Activated gamma-delta T cell treated with anti-CD3 and anti-CD28 coated beads, Interleukin-2, amount 50 U/mL, for 16 hours (primary cell): ENCODE results near the gene IGF2BP2.
"Not testable (repeated sequence)": the region's sequence is repeated elsewhere in the genome, so short reads cannot be mapped to it uniquely, and the experiment has no call there.

Experiments
- DNase-seq: peaks from one replicate; pipeline ENCODE4 v3.0.0-alpha.2; 2020; ENCODE audit warnings: low read depth

The IGF2BP2 gene

DNA sequence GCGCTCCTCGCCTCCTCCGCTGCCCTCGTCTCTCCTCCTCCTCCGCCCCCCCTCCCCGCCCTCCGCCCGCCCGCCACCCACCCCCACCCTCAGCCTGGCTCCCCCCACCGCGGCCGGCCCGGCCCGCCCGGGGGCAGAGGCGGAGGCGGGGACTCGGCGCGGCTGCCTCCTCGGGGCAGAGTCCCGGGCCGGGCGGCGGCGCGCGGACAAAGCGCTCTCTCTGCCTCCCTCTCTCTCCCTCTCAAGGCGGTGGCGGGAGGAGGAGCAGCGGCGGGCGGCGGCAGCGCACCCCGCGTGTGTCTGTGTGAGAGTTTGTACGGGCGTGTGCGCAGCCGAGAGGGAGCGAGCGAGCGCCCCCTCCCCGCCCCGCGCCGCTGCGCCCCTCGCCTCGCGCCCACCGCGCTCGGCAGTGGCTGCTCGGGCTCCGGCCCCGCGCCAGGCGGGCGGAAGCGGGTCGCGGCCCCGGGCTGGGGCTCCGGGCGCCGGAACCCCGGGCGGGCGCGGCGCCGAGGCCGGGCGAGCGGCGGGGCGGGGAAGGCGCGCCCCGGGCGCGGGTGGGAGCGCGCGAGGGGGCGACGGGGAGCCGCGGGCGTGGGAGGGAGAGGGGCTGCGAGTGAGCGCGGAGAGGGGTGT lies at the start of gene IGF2BP2:
Gene IGF2BP2 (minus strand): TSS at position 37 of the 633 bp plus-strand sequence. CDS start 82 bp downstream, outside the sequence.
- DNase-seq: peak; percentile 19

DNA sequence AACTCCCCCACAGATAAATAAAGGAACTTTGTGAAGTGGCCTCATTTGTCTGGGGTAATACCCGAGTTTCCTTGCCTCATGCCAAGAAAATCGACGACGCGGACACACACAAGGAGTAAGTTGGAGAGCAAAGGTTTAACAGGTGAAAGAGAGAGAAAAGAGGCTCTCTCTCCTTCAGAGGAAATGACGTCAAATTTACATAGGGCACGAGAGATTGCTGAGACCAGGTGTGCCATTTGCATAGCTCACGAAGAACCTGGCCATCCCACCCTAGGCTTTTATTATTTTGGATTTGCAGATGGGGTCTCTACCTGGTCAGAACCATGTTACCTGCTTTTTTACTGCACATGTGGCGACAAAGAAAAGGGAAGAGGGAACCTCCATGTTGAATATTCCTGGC lies 49.3 kb upstream of the IGF2BP2 start:
- DNase-seq: no peak

DNA sequence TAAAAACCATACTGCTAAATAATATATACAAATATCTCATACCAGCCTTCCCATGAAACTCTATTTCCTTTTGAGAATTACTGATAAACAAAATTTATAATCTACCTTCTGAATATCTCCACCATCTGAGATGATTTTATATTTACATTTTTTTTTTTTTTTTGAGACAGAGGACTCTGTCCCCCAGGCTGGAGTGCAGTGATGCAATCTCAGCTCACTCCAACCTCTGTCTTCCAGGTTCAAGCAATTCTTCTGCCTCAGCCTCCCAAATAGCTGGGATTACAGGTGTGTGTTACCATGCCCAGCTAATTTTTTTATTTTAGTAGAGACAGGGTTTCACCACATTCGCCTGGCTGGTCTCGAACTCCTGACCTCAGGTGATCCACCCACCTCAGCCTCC lies 42.8 kb upstream of the IGF2BP2 start:
- DNase-seq: no peak

DNA sequence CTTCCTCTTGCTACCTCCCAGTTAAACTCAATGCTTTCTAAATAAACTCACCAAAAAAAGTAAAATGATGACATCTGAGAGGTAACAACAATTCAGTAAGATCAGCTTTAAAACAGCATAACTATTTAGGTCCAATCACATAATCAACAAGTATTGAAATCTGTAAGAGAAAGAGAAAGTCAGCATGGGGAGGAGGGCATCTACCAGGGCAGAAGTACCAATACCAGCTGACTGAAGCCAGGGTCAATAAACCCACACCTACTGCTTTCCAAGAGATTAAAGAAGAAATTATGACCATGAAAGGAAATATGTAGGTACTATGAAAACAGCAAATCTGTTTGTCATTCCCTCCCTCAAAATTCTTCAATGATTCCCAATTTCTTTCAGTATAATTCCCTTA lies 42.2 kb upstream of the IGF2BP2 start:
- no peak for DNase-seq

DNA sequence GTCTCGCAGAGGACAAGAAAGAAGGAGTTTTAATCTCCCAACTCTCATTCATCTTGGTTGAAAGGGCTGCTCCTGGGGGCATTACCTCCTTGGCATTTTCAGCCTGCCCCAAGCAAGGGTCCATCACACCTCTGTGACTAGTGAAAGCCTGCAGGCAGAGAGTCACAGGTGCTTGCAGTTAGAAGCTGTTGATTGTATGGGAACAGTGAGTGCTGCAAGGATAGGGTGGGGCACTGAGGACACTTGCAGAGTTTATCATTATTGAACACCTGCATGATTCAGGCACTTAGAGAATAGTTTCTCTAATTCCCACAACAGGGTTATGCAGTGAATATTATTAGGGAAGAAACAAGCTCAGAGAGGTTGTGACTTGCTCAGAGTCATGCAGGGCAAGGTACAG lies 41.7 kb upstream of the IGF2BP2 start:
- no peak for DNase-seq

DNA sequence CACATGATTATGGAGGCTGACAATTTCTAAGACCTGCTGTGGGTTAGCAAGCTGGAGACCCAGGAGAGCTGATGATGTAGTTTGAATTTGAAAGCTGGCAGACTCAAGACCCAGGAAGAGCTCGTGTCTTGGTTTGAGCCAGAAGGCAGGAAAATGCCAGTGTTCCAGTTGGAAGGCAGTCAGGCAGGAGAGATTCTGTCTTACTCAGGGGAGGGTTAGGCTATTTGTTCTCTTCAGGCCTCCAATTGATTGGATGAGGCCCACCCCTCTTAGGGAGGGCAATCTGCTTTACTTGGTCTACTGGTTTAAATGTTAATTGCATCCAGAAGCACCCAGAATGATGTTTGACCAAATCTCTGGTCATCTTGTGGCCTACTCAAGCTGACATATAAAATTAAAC lies 40.4 kb upstream of the IGF2BP2 start:
- DNase-seq: no peak

DNA sequence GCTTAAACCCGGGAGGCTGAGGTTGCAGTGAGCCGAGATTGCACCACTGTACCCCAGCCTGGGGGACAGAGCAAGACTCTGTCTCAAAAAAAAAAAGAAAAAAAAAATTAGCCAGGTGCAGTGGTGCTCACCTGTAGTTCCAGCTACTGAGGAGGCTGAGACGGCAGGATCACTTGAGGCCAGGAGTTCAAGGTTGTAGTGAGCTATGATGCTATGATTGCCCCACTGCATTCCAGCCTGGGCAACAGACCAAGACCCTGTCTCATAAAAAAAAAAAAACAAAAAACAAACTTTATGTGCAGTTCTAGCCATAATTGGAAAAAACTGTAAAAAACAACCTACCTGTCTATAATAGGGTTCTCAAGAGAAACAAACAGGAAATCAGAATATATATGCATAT lies 39.9 kb upstream of the IGF2BP2 start:
- DNase-seq: no peak

DNA sequence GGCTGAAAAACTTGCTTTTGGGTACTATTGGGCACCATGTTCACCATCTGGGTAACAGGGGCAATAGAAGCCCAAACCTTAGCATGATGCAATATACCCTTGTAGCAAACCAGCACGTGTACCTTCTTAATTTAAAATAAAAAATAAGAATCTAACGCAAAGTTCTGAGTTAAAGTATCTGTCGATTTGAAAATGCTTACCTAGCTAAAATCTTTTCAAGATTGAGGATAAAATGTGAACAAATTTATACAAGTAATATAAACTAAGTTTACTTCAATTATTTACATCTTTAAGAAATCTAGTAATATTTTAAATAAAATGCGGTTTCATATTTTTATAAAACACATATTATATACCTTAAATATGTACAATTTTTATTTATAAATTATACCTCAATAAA lies 38.1 kb upstream of the IGF2BP2 start:
- DNase-seq: no peak

DNA sequence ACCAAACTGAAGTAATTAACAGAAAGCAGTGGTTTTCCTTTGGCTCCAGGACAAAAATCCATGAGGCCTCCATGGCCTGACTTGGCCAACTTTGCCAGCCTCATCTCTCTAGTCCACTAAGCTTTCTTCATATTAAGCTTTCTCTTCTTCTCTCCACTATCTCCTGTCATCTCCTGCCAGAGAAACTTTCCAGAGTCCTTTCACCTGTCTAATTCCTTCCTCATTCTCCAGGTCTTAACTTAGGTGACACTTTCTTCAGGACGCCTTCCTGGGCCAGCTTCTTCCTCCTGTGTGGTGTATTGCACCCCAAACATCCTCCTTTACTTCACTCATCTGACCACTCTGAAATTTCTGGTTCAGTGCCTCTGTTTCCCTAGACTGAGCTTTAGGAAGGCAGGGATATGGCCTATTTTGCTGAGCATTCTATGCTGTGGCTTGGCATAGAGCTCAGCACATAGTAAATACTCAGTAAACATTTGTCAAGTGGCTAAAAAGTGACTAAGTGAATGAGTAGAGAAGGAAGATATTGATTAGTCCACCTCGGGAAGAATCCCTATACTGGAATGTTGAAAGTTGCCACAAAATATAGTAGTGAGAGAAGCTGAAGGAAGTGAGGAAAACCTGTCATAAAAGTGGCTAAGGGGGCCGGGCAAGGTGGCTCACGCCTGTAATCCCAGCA lies 34.6 kb upstream of the IGF2BP2 start:
- DNase-seq: no peak

DNA sequence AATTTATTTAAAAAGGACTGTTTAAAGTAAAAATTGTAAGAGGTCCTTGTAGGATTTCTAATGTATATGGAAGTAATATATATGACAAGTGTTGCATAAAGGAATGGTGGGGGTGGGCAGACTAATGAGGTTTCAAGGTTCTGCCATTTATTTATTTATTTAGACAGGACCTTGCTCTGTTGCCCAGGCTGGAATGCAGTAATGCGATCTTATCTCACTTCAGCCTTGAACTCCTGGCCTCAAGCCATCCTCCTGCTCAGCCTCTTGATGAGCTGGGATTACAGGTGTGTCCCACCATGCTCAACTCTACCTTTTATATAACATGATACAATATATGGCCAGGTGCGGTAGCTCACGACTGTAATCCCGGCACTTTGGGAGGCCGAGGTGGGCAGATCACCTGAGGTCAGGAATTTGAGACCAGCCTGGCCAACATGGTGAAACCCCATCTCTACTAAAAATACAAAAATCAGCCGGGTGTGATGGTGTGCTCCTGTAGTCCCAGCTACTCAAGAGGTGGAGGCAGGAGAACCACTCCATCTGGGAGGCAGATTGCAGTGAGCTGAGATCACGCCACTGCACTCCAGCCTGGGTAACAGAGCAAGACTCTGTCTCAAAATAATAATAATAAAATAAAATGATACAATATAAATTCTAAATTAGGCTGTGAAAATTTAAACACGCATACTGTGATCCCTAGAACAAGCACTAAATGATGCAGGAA lies 33.8 kb upstream of the IGF2BP2 start:
- no peak for DNase-seq

DNA sequence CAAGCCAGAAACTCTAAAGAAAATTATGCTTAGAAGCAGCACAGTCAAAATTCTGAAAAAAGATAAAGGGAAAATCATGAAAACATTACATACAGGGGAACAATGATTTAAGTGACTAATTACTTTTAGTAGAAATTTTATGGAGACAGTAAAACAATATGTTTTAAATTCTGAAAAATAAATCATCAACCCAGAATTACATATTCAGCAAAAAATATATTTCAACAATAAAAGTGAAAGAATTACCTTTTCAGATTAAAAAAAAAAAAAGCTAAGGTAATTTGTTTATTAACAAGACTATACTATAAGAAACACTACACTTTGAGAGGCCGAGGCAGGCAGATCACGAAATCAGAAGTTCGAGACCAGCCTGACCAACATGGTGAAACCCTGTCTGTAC lies 32.4 kb upstream of the IGF2BP2 start:
- no peak for DNase-seq

DNA sequence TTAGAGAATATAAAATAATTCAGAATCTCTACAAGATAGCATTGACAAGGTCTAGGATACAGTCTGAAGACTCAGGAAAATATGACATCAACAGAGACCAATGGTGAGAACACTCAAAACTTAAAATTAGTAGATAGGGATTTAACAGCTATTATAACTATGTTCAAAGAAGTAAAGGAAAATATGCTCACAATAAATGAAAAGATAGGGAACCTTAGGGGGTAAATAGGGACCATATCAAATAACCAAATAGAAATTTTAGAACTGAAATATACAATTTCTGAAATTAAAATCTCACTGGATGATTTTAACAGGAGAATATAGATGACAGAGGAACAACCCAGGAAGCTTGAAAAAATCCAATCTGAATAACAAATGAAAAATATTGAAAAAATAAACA lies 31.8 kb upstream of the IGF2BP2 start:
- DNase-seq: no peak

DNA sequence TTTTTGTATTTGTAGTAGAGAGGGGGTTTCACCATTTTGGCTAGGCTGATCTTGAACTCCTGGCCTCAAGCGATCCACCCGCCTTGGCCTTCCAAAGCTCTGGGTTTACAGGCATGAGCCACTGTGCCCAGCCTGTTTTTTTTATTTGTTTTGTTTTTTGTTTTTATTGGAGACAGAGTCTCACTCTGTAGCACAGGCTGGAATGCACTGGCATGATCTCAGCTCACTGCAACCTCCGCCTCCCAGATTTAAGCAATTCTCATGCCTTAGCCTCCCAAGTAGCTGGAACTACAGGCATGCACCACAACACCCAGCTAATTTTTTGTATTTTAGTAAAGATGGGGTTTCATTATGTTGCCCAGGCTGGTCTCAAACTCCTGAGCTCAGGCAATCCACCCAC lies 28.9 kb upstream of the IGF2BP2 start:
- not testable (repeated sequence) for DNase-seq

DNA sequence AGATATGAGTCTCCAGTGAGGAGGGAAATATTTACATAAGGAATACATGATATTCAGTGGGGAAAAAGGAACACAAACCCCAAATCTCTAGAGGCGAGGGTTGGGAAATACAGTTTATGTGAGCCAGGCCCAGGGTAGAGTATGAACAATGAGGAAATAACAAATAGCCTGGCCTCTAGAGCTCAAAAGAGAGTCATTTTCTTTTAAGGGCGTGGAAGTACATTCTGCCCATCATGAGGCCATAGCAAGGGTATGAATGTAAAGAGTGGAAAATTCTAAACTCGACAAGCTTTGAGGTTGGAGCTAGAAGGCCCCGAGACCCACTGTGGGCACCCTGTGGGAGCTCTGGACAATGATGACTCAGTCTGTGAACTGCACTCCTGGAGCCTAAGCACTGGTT lies 27.8 kb upstream of the IGF2BP2 start:
- DNase-seq: no peak

DNA sequence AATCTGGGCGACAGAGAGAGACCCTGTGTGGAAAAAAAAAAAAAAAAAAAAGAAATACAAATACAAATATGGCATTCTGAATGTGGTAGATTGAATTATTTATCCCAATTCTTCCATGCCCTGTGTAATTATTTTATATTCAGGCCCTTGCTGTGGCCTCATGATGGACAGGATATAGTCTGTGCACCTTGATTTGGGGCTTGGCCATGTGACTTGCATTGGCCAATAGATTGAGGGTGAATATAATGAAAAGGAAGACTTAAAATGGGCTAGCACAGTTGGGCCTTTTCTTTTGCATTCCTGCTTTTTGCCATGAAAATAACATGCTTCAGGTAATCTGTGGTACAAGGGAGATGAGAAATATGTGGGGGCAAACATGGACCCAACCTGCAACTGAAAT lies 27.1 kb upstream of the IGF2BP2 start:
- no peak for DNase-seq

DNA sequence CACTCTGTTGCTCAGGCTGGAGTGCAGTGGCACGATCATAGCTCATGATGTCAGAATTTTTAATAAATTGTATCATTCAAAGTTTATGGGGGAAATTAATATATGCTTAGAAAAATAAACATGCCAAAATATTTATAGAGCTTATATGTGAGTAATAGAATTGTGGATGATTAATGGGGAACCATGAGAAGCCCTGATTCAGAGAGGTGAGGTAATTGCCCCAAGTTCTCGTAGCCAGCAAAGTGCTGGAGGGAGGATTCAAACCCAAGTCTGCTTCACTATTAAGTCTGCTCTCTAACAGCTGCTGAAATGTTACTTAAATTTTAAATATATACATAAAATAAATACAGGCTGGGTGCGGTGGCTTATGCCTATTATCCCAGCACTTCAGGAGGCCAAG lies 26.2 kb upstream of the IGF2BP2 start:
- DNase-seq: no peak

DNA sequence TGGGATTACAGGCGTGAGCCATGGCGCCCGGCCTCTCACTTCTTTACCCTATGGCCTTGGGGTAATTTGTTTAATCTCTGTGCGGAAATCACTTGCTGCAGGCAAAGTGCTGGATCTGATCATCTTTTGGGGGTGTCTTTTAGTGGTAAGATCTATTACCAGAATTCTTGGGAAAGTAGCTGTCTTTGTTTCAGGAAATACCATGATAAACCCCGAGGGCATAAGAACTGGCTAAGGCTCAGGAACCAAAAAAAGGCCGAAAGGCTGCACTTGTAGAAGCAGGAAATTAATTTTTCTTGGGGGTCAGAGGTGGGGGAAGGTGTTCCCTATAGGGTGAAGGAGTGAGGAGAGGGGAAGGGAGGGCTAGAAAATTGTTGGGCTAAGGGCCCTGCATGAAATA lies 22.7 kb upstream of the IGF2BP2 start:
- no peak for DNase-seq

DNA sequence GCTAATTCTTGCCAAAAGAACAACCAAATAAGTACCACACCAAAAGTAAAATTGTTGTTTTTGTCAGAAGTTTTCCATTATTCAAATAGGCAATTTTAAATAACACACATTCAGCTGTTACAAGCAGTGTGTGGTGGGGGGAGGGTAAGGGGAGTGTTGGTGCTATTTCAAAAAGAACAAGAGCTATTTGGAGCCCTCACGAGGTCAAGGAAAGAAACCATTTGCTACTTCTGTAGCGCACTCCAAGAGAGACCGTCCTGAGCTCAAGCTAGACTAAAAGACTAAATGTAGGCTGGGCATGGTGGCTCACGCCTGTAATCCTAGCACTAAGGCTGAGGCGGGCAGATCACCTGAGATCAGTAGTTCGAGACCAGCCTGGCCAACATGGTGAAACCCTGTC lies 21.2 kb upstream of the IGF2BP2 start:
- DNase-seq: no peak

DNA sequence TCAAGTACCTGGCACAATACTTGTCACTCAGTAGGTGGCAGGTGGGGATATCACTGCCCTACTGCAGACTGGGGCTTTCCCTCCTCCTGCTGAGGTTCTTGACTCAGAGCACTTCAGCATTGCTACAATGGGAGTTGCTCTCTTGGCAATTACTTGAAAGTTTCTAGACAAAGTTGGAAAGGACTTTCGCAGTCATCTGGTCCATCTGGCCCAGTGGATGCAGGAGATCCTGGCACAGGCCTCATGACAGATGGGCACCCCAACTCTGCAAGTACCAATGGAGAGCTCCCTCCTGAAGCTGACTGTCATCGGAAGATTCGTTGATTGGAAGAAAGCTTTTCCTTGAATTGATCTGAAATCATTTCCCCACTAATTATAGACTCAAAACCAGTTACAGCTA lies 19.2 kb upstream of the IGF2BP2 start:
- no peak for DNase-seq

DNA sequence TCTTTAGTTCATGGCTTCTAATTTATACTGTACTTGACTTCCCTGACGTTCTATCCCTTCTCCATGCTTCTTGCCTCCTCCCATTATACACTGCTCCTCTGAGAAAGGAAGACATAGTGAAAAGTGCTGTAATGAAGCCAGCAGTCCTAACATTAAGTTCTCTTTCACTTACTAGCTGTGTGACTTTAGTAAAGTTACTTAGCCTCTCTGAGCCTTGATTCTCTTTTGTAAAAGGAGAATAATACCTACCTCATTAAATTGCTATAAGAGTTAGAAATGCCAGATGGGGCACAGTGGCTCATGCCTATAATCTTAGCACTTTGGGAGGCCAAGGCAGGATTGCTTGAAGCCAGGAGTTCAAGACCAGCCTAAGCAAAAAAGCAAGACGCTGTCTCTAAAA lies 18.8 kb upstream of the IGF2BP2 start:
- no peak for DNase-seq

DNA sequence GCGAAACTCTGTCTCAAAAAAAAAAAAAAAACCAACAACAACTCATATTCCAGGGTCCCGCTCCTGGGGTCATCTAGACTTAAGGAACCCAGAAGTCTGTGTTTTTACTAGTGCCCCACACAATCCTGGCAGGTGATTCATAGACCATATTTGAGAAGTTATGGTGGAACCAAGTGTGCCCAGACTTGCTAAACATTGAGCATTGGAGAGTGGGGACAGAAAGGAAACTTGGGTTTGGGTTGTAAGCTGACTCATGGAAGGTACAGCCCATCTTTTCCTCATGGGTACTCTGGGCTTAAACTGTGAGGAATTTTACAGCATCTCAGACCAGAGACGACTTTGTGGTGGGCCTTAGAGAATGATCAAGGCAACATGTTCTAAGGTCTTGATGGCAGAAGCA lies 18.3 kb upstream of the IGF2BP2 start:
- DNase-seq: no peak

DNA sequence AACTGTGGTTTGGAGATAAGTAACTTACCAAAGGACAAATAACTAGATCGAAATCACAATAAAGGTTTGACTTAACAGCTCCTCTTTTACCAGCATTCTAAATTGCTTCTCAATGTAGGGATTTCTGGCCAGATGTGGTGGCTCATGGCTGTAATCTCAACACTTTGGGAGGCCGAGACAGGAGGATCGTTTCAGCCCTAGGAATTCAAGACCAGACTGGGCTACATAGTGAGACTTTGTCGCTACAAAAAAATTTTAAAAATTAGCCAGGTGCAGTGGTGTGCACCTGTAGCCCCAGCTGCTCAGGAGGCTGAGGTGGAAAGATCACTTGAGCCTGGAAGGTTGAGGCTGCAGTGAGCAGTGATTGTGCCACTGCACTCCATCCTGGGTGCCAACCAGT lies 17.4 kb upstream of the IGF2BP2 start:
- DNase-seq: no peak

DNA sequence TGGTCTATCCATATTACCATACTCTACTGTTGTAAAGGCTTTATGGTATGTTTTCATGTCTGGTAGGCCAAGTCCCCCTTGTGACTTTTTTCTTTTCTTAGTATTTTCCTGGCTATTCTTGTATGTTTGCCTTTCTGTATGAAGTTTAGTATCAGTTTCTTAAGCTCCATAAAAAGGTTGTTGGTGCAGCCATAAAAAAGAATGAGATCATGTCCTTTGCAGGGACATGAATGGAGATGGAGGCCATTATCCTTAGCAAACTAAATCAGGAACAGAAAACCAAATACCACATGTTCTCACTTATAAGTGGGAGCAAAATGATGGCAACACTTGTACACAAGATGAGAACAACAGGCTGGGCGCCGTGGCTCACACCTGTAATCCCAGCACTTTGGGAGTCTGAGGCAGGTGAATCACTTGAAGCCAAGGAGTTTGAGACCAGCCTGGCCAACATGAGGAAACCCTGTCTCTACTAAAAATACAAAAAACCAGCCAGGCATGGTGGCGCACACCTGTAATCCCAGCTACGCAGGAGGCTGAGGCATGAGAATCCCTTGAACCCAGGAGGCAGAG lies 13.7 kb upstream of the IGF2BP2 start:
- DNase-seq: not testable (repeated sequence)
